ENCODE data around the gene ARHGAP31.
"Not testable (repeated sequence)": the region's sequence is repeated elsewhere in the genome, so short reads cannot be mapped to it uniquely, and the experiment has no call there.

Gene ARHGAP31

GRCh38 chr3:119352034-119352609 lies 57.9 kb downstream of the ARHGAP31 start:
- peak; percentile 32 for DNase-seq

GRCh38 chr3:119352863-119353527 lies 58.8 kb downstream of the ARHGAP31 start:
- no peak for DNase-seq

GRCh38 chr3:119355608-119356007 lies 61.4 kb downstream of the ARHGAP31 start:
- not testable (repeated sequence) for DNase-seq

- DNase-seq, result no peak
Measured at GRCh38 chr3:119356646-119357045, 62.5 kb downstream of the ARHGAP31 start.

- no peak for DNase-seq
Measured at GRCh38 chr3:119357190-119357589, 63.0 kb downstream of the ARHGAP31 start.

- no peak for DNase-seq
Measured at GRCh38 chr3:119359476-119360326, 65.5 kb downstream of the ARHGAP31 start.

GRCh38 chr3:119360736-119361462 lies 66.7 kb downstream of the ARHGAP31 start:
- no peak for DNase-seq

- no peak for DNase-seq
Measured at GRCh38 chr3:119362010-119362409, 67.8 kb downstream of the ARHGAP31 start.

- no peak for DNase-seq
Measured at GRCh38 chr3:119362940-119363725, 69.0 kb downstream of the ARHGAP31 start.

GRCh38 chr3:119364401-119364800 lies 70.2 kb downstream of the ARHGAP31 start:
- no peak for DNase-seq

- no peak for DNase-seq
Measured at GRCh38 chr3:119365418-119365817, 71.2 kb downstream of the ARHGAP31 start.

GRCh38 chr3:119367000-119367399 lies 72.8 kb downstream of the ARHGAP31 start:
- no peak for DNase-seq

GRCh38 chr3:119368298-119368697 lies 74.1 kb downstream of the ARHGAP31 start:
- no peak for DNase-seq

- DNase-seq, result not testable (repeated sequence)
Measured at GRCh38 chr3:119371786-119372185, 77.6 kb downstream of the ARHGAP31 start.

GRCh38 chr3:119375106-119375505 lies 80.9 kb downstream of the ARHGAP31 start:
- DNase-seq, result no peak

- no peak for DNase-seq
Measured at GRCh38 chr3:119375510-119375909, 81.3 kb downstream of the ARHGAP31 start.

- no peak for DNase-seq
Measured at GRCh38 chr3:119376758-119377157, 82.6 kb downstream of the ARHGAP31 start.

- no peak for DNase-seq
Measured at GRCh38 chr3:119378259-119378803, 84.1 kb downstream of the ARHGAP31 start.

GRCh38 chr3:119380697-119381096 lies 86.5 kb downstream of the ARHGAP31 start:
- no peak for DNase-seq

- DNase-seq, result no peak
Measured at GRCh38 chr3:119382134-119382533, 88.0 kb downstream of the ARHGAP31 start.

- DNase-seq, result no peak
Measured at GRCh38 chr3:119388577-119388976, 94.4 kb downstream of the ARHGAP31 start.

GRCh38 chr3:119395923-119396358 lies 101.8 kb downstream of the ARHGAP31 start:
- DNase-seq, result no peak

Measured in NK-92 treated with Interleukin-12 subunit alpha and Interleukin-12 subunit beta, amount 100 ng/mL, for 24 hours (cell line).